ENCODE measurements around the gene LAMTOR5.

Gene LAMTOR5

GRCh38 chr1:110380672-110381283 is 26.7 kb downstream of the LAMTOR5 start:
- TF ChIP-seq, protein P1, sequence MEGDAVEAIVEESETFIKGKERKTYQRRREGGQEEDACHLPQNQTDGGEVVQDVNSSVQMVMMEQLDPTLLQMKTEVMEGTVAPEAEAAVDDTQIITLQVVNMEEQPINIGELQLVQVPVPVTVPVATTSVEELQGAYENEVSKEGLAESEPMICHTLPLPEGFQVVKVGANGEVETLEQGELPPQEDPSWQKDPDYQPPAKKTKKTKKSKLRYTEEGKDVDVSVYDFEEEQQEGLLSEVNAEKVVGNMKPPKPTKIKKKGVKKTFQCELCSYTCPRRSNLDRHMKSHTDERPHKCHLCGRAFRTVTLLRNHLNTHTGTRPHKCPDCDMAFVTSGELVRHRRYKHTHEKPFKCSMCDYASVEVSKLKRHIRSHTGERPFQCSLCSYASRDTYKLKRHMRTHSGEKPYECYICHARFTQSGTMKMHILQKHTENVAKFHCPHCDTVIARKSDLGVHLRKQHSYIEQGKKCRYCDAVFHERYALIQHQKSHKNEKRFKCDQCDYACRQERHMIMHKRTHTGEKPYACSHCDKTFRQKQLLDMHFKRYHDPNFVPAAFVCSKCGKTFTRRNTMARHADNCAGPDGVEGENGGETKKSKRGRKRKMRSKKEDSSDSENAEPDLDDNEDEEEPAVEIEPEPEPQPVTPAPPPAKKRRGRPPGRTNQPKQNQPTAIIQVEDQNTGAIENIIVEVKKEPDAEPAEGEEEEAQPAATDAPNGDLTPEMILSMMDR (IDR thresholded peaks at IDR 0.05), result no peak
- H3K4me1 ChIP-seq, result no peaks in the 10 kb centered on the region
- H3K36me3 ChIP-seq (ENCODE audit: control insufficient read depth, insufficient read depth, low read length), result no peaks in the 10 kb centered on the region
- no peaks in the 10 kb centered on the region for H3K9me3 ChIP-seq (ENCODE audit: control insufficient read depth, low read length)
- H3K27me3 ChIP-seq (ENCODE audit: control insufficient read depth, insufficient read depth, low read length), result no peaks in the 10 kb centered on the region
- no peak overlapping the region for H3K4me3 ChIP-seq (ENCODE audit: low read depth, low read length)
- peak overlapping the region; percentile 29 for H3K27ac ChIP-seq
- H2AFZ ChIP-seq, result no peak overlapping the region
- no peak overlapping the region for H3K4me2 ChIP-seq (ENCODE audit: low read length)
- H3K79me2 ChIP-seq, result no peaks in the 10 kb centered on the region
- H3K9ac ChIP-seq, result no peak overlapping the region

- H3K4me2 ChIP-seq (ENCODE audit: low read length), result no peak overlapping the region
- no peaks in the 10 kb centered on the region for H3K9me3 ChIP-seq (ENCODE audit: control insufficient read depth, low read length)
- H3K4me3 ChIP-seq (ENCODE audit: low read depth, low read length), result no peak overlapping the region
- no peaks in the 10 kb centered on the region for H3K36me3 ChIP-seq (ENCODE audit: control insufficient read depth, insufficient read depth, low read length)
- no peaks in the 10 kb centered on the region for H3K79me2 ChIP-seq
- H3K4me1 ChIP-seq, result no peaks in the 10 kb centered on the region
- H3K27ac ChIP-seq, result no peak overlapping the region
- no peak overlapping the region for H2AFZ ChIP-seq
- TF ChIP-seq, protein P1 (IDR thresholded peaks at IDR 0.05), result no peak
- no peak overlapping the region for H3K9ac ChIP-seq
- H3K27me3 ChIP-seq (ENCODE audit: control insufficient read depth, insufficient read depth, low read length), result no peaks in the 10 kb centered on the region
Observed at GRCh38 chr1:110375490-110375889, 32.0 kb downstream of the LAMTOR5 start.

DNA sequence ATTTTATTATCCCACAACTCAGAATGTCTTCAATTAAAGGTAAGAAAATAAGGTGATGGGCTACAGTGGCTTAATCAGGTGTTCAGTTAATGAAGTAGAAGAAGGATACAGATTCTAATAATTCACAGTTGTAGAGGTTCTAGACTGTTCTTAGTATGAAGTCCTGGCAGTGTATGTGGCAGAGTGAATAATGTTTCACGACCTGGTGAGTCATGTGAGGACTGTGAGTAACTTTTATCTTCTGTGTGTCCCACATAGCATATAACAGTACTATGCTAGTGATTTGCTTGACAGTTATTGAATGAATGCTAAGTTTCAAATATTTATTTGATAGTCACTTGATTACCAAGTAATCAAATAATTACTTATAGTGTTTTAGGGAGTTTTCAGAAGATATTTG is 36.7 kb downstream of the LAMTOR5 start:
- Histone ChIP-seq H3K36me3 (ENCODE audit: control insufficient read depth, insufficient read depth, low read length) (no peaks in the 10 kb centered on the region), H3K4me2 (ENCODE audit: low read length) (no peak overlapping the region)
- TF ChIP-seq, protein P1 (IDR thresholded peaks at IDR 0.05), result no peak

GRCh38 chr1:110364221-110364620 is 43.3 kb downstream of the LAMTOR5 start:
- TF ChIP-seq, protein P1 (IDR thresholded peaks at IDR 0.05), result no peak

More for the DNA sequence above, 36.7 kb downstream of the LAMTOR5 start:
- Histone ChIP-seq H3K27me3 (ENCODE audit: control insufficient read depth, insufficient read depth, low read length) (no peaks in the 10 kb centered on the region), H3K79me2 (no peaks in the 10 kb centered on the region), H3K27ac (no peak overlapping the region), H3K4me3 (ENCODE audit: low read depth, low read length) (no peak overlapping the region), H3K4me1 (no peaks in the 10 kb centered on the region), H3K9me3 (ENCODE audit: control insufficient read depth, low read length) (no peaks in the 10 kb centered on the region), H3K9ac (no peak overlapping the region), H2AFZ (no peak overlapping the region)

DNA sequence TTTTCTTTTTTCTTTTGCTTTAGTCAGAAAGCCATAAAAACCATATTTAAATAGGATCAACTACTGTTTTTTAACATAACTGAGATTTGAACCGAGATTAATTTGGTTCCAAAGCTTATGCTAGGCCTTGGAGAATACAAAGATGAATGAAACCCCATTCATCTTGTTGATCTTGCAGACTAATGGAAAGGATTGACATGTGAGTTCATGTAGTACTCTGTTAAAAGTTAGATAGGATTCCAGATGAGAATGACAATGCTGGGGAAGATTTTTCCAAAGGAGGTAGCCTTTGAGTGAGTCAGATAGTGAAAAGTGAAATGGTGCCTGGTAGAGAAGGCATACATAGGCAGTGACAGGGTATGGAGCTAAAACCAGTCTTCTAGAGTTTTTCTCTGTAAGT is 45.6 kb downstream of the LAMTOR5 start:
- Histone ChIP-seq H3K79me2 (peaks cover 6% of the 10 kb centered on the region), H3K4me1 (no peaks in the 10 kb centered on the region), H3K27ac (no peak overlapping the region), H3K9me3 (ENCODE audit: control insufficient read depth, low read length) (no peaks in the 10 kb centered on the region), H3K27me3 (ENCODE audit: control insufficient read depth, insufficient read depth, low read length) (no peaks in the 10 kb centered on the region), H3K4me3 (ENCODE audit: low read depth, low read length) (no peak overlapping the region), H3K4me2 (ENCODE audit: low read length) (no peak overlapping the region), H3K9ac (no peak overlapping the region), H3K36me3 (ENCODE audit: control insufficient read depth, insufficient read depth, low read length) (no peaks in the 10 kb centered on the region), H2AFZ (no peak overlapping the region)
- TF ChIP-seq, protein P1 (IDR thresholded peaks at IDR 0.05), result no peak

More at GRCh38 chr1:110364221-110364620, 43.3 kb downstream of the LAMTOR5 start:
- Histone ChIP-seq H2AFZ (no peak overlapping the region), H3K4me1 (no peaks in the 10 kb centered on the region), H3K36me3 (ENCODE audit: control insufficient read depth, insufficient read depth, low read length) (no peaks in the 10 kb centered on the region), H3K4me2 (ENCODE audit: low read length) (no peak overlapping the region), H3K9ac (no peak overlapping the region), H3K27ac (no peak overlapping the region), H3K27me3 (ENCODE audit: control insufficient read depth, insufficient read depth, low read length) (no peaks in the 10 kb centered on the region), H3K79me2 (peaks cover 2% of the 10 kb centered on the region), H3K4me3 (ENCODE audit: low read depth, low read length) (no peak overlapping the region), H3K9me3 (ENCODE audit: control insufficient read depth, low read length) (no peaks in the 10 kb centered on the region)

Measured in parathyroid adenoma (tissue), 2 donors.